HG02623 (cell line): ENCODE results near the gene CALML4.
"Not testable (repeated sequence)": the region's sequence is repeated elsewhere in the genome, so short reads cannot be mapped to it uniquely, and the experiment has no call there.

ENCODE experiments used
- ATAC-seq: cut with Tn5 transposase; IDR thresholded peaks from one replicate; pipeline ENCODE4 v1.9.1; 2021; ENCODE audit warnings: moderate library complexity; ENCODE audit not compliant: unreplicated experiment

The CALML4 gene

GRCh38 chr15:68208636-68209240 lies 3.6 kb upstream of the CALML4 start:
- ATAC-seq, result no peak

- no peak for ATAC-seq
Observed at GRCh38 chr15:68208136-68208535, 3.0 kb upstream of the CALML4 start.

- ATAC-seq, result no peak
Observed at GRCh38 chr15:68207176-68207935, 2.2 kb upstream of the CALML4 start.

GRCh38 chr15:68206711-68207151 lies 1.6 kb upstream of the CALML4 start:
- ATAC-seq, result no peak

- ATAC-seq, result no peak
Observed at GRCh38 chr15:68205954-68206539, 915 bp upstream of the CALML4 start.

- no peak for ATAC-seq
Observed at GRCh38 chr15:68205558-68205944, 419 bp upstream of the CALML4 start.

- no peak for ATAC-seq
Observed at GRCh38 chr15:68204361-68204760, 771 bp downstream of the CALML4 start.

GRCh38 chr15:68203956-68204355 lies 1.2 kb downstream of the CALML4 start:
- no peak for ATAC-seq

GRCh38 chr15:68203486-68203885 lies 1.6 kb downstream of the CALML4 start:
- no peak for ATAC-seq

GRCh38 chr15:68202994-68203393 lies 2.1 kb downstream of the CALML4 start:
- not testable (repeated sequence) for ATAC-seq

GRCh38 chr15:68201879-68202261 lies 3.3 kb downstream of the CALML4 start:
- ATAC-seq, result no peak

- ATAC-seq, result no peak
Observed at GRCh38 chr15:68201153-68201878, 3.8 kb downstream of the CALML4 start.

- ATAC-seq, result no peak
Observed at GRCh38 chr15:68200016-68200861, 4.9 kb downstream of the CALML4 start.

GRCh38 chr15:68199340-68199739 lies 5.8 kb downstream of the CALML4 start:
- ATAC-seq, result no peak

GRCh38 chr15:68197661-68198437 lies 7.3 kb downstream of the CALML4 start:
- ATAC-seq, result no peak

- ATAC-seq, result no peak
Observed at GRCh38 chr15:68197170-68197492, 8.0 kb downstream of the CALML4 start.

GRCh38 chr15:68196445-68197169 lies 8.5 kb downstream of the CALML4 start:
- ATAC-seq, result no peak

GRCh38 chr15:68195336-68196112 lies 9.6 kb downstream of the CALML4 start:
- ATAC-seq, result no peak
